ENCODE data around the gene NDUFS6. TPM values are rescaled to one million over a fixed set of nuclear protein-coding genes. Genes with fewer than 3 reads are reported as not detected.

The NDUFS6 gene
- total and polyA plus RNA-seq, 3 donors from 2014 or later, result 54.9 to 59.3 (median 58.7) TPM

DNA sequence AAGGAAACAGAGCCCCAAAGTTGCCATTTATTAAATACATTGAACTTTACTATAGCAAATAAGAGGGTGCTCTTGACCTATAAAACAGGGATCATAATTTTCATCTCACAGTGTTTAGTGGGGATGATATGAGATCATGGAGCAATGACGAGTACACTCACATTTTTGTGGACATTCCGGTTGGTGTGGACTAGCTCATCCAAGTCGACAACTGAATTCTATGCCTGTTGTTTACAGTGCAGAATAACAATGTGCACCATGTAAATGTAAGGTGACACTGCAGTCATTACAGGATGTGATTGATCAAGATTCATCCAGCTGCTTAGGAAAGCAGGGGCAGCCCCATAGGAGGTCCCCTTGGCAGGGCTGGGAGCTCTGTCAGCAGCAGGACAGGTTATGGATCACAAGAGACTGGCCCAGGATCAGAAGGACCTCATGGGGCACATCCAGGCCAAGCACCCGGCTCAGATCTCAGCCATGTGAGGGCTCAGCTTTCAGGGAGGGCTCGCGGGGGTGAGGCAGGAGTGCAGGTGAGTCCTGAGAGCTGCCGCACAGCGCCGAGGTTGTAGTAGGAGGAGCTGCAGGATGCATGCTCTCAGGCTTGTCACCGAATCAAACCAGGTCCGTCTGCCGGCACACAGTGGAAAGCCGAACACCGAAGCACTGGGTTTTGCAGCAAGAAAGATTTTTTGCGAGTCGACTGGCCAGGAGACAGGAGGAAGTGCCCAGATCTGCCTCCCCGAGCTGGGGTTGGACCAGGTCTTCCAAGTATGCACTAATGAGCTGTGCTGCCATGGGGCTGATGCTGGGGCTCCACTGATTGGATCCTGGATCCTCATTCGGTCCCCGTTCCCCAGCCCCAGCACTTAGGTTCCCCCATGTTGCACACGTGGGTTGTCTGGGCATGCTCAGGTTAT is 29.8 kb upstream of the NDUFS6 start:
- no peak for TF ChIP-seq POLR2A (IDR thresholded peaks at IDR 0.05)
- Histone ChIP-seq H3K4me1 (no peaks in the 10 kb centered on the region), H3K4me3 (no peak overlapping the region), H3K36me3 (ENCODE audit: low read depth, missing control alignments) (no peaks in the 10 kb centered on the region), H3K27ac (no peak overlapping the region), H3K27me3 (no peaks in the 10 kb centered on the region), H3K9me3 (no peaks in the 10 kb centered on the region)
- WGBS, 2 donors, result 82 to 83% methylated on average over 17 to 20 of the region's 20 CpGs
- intact Hi-C loops (cut with DNase I; ENCODE audit: low total_unique reads), result no loop called here
- no peak for DNase-seq

- intact Hi-C loops (cut with DNase I; ENCODE audit: low total_unique reads), result no loop called here
- 22 to 51% methylated on average over 5 of the region's 5 CpGs for WGBS, 2 donors
- no peak for DNase-seq
- no peaks in the 10 kb centered on the region for H3K9me3 ChIP-seq
- no peaks in the 10 kb centered on the region for H3K36me3 ChIP-seq (ENCODE audit: low read depth, missing control alignments)
- H3K27me3 ChIP-seq, result no peaks in the 10 kb centered on the region
- no peak for TF ChIP-seq CTCF (IDR thresholded peaks at IDR 0.05)
- no peak for TF ChIP-seq POLR2A (IDR thresholded peaks at IDR 0.05)
- no peak overlapping the region for H3K4me3 ChIP-seq
- no peak overlapping the region for H3K27ac ChIP-seq
- H3K4me1 ChIP-seq, result no peaks in the 10 kb centered on the region
Observed at GRCh38 chr5:1772634-1773033, 28.6 kb upstream of the NDUFS6 start.

- TF ChIP-seq CTCF (IDR thresholded peaks at IDR 0.05) (no peak), POLR2A (IDR thresholded peaks at IDR 0.05) (no peak)
- no peak overlapping the region for H3K27ac ChIP-seq
- no peak for DNase-seq
- no peaks in the 10 kb centered on the region for H3K4me1 ChIP-seq
- intact Hi-C loops (cut with DNase I; ENCODE audit: low total_unique reads), result no loop called here
- H3K9me3 ChIP-seq, result no peaks in the 10 kb centered on the region
- H3K27me3 ChIP-seq, result no peaks in the 10 kb centered on the region
- no peak overlapping the region for H3K4me3 ChIP-seq
- no peaks in the 10 kb centered on the region for H3K36me3 ChIP-seq (ENCODE audit: low read depth, missing control alignments)
- WGBS, 2 donors, result 81 to 93% methylated on average over 6 of the region's 6 CpGs
Observed at GRCh38 chr5:1776831-1777230, 24.4 kb upstream of the NDUFS6 start.

DNA sequence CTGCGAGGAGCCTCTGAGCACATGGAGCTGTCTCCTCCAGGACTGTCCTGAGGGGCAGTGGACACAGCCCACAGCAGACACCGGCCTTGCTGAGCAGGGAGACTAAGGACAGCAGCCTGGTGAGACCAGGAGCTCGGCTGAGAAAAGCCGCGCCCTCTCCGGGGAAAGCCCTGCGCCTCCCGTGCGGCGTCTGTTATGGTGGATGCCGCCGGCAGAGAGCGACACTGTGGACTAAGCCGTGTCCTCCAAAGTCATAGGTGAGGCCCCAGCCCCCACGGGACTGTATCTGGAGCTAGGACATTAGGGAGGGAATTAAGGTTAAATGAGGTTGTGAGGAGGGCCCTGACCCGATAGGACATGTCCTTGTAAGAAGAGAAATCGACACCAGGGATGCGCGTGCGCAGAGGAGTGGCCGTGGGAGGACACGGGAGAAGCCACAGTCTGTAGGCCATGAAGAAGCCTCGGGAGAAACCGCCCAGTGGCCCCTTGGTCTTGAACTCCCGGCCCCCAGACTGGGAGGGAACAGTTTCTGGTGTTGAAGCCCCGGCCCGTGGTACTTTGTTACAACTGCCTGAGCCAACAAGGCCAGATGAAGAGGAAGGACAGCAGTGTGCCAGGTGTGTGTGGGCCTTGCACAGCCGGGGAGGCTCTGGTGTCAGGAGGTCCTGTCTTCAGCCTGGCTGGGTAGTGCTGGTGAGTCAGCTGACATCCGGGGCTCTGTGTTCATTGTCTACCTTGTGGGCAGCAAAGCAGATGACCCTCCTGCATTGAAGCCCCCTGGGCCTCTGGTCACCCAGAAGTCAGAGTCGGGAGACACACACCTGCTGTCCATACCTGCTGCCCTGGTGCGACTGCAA is 23.7 kb upstream of the NDUFS6 start:
- WGBS, 2 donors, result 79 to 91% methylated on average over 26 to 30 of the region's 31 CpGs
- DNase-seq, result no peak
- no peaks in the 10 kb centered on the region for H3K27me3 ChIP-seq
- H3K36me3 ChIP-seq (ENCODE audit: low read depth, missing control alignments), result no peaks in the 10 kb centered on the region
- TF ChIP-seq POLR2A (IDR thresholded peaks at IDR 0.05), result no peak
- H3K27ac ChIP-seq, result no peak overlapping the region
- no peaks in the 10 kb centered on the region for H3K9me3 ChIP-seq
- intact Hi-C loops (cut with DNase I; ENCODE audit: low total_unique reads), result no loop called here
- H3K4me3 ChIP-seq, result no peak overlapping the region
- H3K4me1 ChIP-seq, result no peaks in the 10 kb centered on the region

DNA sequence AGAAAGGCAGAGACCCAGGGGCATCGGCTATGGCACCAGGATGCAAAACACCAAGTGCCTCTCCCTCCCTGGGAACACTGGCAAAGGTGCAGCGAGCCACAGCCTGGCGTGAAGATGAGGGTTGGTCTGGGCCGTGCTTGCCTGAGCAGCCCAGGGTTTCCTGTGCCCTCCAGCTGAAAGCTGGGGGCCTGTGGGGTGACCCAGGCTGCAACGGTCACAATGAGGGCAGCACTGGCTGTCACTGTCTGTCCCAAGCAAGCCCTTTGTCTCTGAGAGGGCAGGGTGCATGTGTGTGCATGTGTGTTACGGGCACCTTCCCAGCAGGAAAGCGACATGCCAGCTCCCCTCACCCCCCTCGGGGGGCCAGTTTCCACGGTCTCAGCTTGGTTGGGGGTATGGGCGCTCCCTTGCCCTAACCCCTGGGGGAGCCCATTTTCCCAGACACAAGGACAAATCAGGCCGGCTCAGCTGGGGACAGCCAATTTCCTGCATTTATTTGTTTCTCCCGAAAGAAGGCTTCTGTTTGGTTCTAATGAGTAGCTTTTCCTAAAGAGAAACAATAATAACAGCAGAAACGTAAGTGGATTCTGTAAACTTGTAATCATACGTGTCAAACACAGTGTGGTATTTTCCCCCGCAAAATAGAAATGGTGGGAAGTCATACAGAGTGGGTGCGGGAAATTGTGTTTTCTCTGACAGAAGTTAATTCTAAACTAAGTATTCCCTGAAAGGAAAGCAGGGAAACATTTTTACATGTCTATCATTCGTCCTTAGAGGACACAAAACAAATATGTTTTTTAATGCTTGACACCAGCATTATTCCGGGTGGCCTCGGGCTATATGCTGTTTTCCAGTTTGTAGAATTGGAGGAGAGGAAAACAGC is 22.8 kb upstream of the NDUFS6 start:
- H3K36me3 ChIP-seq (ENCODE audit: low read depth, missing control alignments), result no peaks in the 10 kb centered on the region
- no peaks in the 10 kb centered on the region for H3K4me1 ChIP-seq
- no peak for DNase-seq
- 79% methylated on average over 14 to 19 of the region's 19 CpGs for WGBS, 2 donors
- no peak overlapping the region for H3K4me3 ChIP-seq
- no peak overlapping the region for H3K27ac ChIP-seq
- intact Hi-C loops (cut with DNase I; ENCODE audit: low total_unique reads), result no loop called here
- H3K9me3 ChIP-seq, result no peaks in the 10 kb centered on the region
- no peaks in the 10 kb centered on the region for H3K27me3 ChIP-seq
- TF ChIP-seq CTCF (IDR thresholded peaks at IDR 0.05) (no peak), POLR2A (IDR thresholded peaks at IDR 0.05) (no peak)

Data from testis (tissue), 3 donors.